Large intestine (tissue), 3 donors: ENCODE results near the gene CILP. TPM values are rescaled to one million over a fixed set of nuclear protein-coding genes. Genes with fewer than 3 reads are reported as not detected.

Experiments used
- DNase-seq, 2 donors: peaks; one replicate each; pipeline versions ENCODE4 v3.0.0 to v3.0.0-alpha.2; 2013
- H3K27ac ChIP-seq: one replicate; pipeline ENCODE4 v1.5.1; 2013; ENCODE audit warnings: low read length
- H3K27me3 ChIP-seq: 2 replicates; pipeline ENCODE4 v1.6.1; 2013; ENCODE audit warnings: low read length; ENCODE audit not compliant: control insufficient read depth, insufficient read depth
- H3K36me3 ChIP-seq: 2 replicates; pipeline ENCODE4 v1.6.1; 2013; ENCODE audit warnings: low read length; ENCODE audit not compliant: control insufficient read depth, insufficient read depth
- H3K4me1 ChIP-seq: one replicate; pipeline ENCODE4 v1.6.1; 2013; ENCODE audit warnings: low read length; ENCODE audit not compliant: control insufficient read depth, insufficient read depth
- H3K4me3 ChIP-seq: one replicate; pipeline ENCODE4 v1.5.1; 2013; ENCODE audit warnings: low read length
- H3K9me3 ChIP-seq: one replicate; pipeline ENCODE4 v1.6.1; 2013; ENCODE audit warnings: mild to moderate bottlenecking, low read depth, low read length, moderate library complexity; ENCODE audit not compliant: control insufficient read depth
- WGBS: methylation state at CpG from one replicate; pipeline ENCODE4 v1.1.5; 2013; ENCODE audit warnings: low lambda C conversion rate; ENCODE audit not compliant: insufficient coverage; 5-methylcytosine and 5-hydroxymethylcytosine counted together
- polyA plus RNA-seq: library from polyadenylated mRNA; unstranded; fragments of 120-200 nt; gene quantifications from one replicate; pipeline ENCODE4 v1.2.1, GENCODE V29; 2013

Gene CILP
- polyA plus RNA-seq, 1 donor, result 2.8 TPM

- Histone ChIP-seq H3K4me1 (no peaks in the 10 kb centered on the region), H3K27ac (no peak overlapping the region), H3K36me3 (peaks cover 65% of the 10 kb centered on the region), H3K4me3 (no peak overlapping the region), H3K9me3 (no peaks in the 10 kb centered on the region), H3K27me3 (no peaks in the 10 kb centered on the region)
- DNase-seq, result no peak
- 100% methylated on average over 1 of the region's 6 CpGs for WGBS
These were observed 56.6 kb downstream of the CILP start for GRCh38 chr15:65154720-65155119.

GRCh38 chr15:65147902-65148301, 63.4 kb downstream of the CILP start:
- peaks cover 28% of the 10 kb centered on the region for H3K36me3 ChIP-seq
- H3K4me1 ChIP-seq, result no peaks in the 10 kb centered on the region
- no peak overlapping the region for H3K4me3 ChIP-seq
- H3K9me3 ChIP-seq, result no peaks in the 10 kb centered on the region
- no peak overlapping the region for H3K27ac ChIP-seq
- WGBS, result 100% methylated on average over 1 of the region's 3 CpGs
- no peak for DNase-seq
- no peaks in the 10 kb centered on the region for H3K27me3 ChIP-seq

GRCh38 chr15:65146438-65146837, 64.8 kb downstream of the CILP start:
- no peak overlapping the region for H3K27ac ChIP-seq
- H3K9me3 ChIP-seq, result no peaks in the 10 kb centered on the region
- H3K4me1 ChIP-seq, result no peaks in the 10 kb centered on the region
- H3K4me3 ChIP-seq, result no peak overlapping the region
- WGBS, result no CpG with 5 or more reads among the region's 4 CpGs
- no peaks in the 10 kb centered on the region for H3K27me3 ChIP-seq
- DNase-seq, result no peak
- peaks cover 22% of the 10 kb centered on the region for H3K36me3 ChIP-seq

Other genes starting within 250 kb of the CILP start
- 168 TPM for gene SPG21, start 221.6 kb downstream of the CILP start, polyA plus RNA-seq
- 14.4 TPM for gene MTFMT, start 181.8 kb downstream of the CILP start, polyA plus RNA-seq
- 20.2 TPM for gene SLC51B, start 166.1 kb downstream of the CILP start, polyA plus RNA-seq
- 3.6 TPM for gene RASL12, start 143.5 kb downstream of the CILP start, polyA plus RNA-seq
- 0.04 TPM for gene KBTBD13, start 134.7 kb downstream of the CILP start, polyA plus RNA-seq
- gene UBAP1L, start 96.3 kb downstream of the CILP start, polyA plus RNA-seq, result 4.9 TPM
- 21.0 TPM for gene PDCD7, start 77.7 kb downstream of the CILP start, polyA plus RNA-seq
- 50.0 TPM for gene CLPX, start 26.1 kb downstream of the CILP start, polyA plus RNA-seq
- 14.0 TPM for gene PARP16, start 75.4 kb upstream of the CILP start, polyA plus RNA-seq
- gene RNU5A-1, start 84.6 kb upstream of the CILP start, polyA plus RNA-seq, result not detected
- not detected for gene RNU5B-1, start 93.2 kb upstream of the CILP start, polyA plus RNA-seq
- 1.6 TPM for gene IGDCC3, start 166.5 kb upstream of the CILP start, polyA plus RNA-seq
- gene IGDCC4, start 211.5 kb upstream of the CILP start, polyA plus RNA-seq, result 8.8 TPM